Gastroesophageal sphincter (tissue), 3 donors: ENCODE measurements around the gene RNASEH2C.

Source experiments
- POLR2AphosphoS5 ChIP-seq: sonication (generic); formaldehyde crosslinking; IDR thresholded peaks from one replicate; pipeline ENCODE4 v1.6.1; 2017; ENCODE audit warnings: antibody characterized with exemption
- TF ChIP-seq, protein P1 (sequence below), 4 experiments: fragments of 200-600 bp in 2 of 4; fragments of 450-650 bp in 2 of 4; sonication (generic) in 1 of 4; IDR thresholded peaks; one replicate each; pipeline ENCODE4 v1.5.1; 2017 to 2019; ENCODE audit warnings: antibody characterized with exemption in 4 of 4, mild to moderate bottlenecking in 2 of 4, moderate library complexity in 2 of 4

DNA sequence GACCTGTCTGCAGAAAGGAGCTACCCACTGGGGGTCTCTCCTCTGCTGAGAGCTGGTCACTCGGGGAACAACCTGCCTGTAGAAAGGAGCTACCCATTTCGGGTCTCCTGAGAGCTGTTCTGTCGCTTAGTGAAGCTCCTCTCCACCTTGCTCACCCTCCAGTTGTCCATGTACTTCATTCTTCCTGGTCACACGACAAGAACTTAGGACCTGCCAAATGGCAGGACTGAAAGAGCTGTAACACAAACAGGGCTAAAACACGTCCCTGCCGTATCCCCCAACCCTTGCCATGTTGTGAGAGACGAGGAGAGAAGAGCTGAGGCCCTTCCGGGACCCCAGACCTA is 24.1 kb upstream of the RNASEH2C start:
- TF ChIP-seq, protein P1, sequence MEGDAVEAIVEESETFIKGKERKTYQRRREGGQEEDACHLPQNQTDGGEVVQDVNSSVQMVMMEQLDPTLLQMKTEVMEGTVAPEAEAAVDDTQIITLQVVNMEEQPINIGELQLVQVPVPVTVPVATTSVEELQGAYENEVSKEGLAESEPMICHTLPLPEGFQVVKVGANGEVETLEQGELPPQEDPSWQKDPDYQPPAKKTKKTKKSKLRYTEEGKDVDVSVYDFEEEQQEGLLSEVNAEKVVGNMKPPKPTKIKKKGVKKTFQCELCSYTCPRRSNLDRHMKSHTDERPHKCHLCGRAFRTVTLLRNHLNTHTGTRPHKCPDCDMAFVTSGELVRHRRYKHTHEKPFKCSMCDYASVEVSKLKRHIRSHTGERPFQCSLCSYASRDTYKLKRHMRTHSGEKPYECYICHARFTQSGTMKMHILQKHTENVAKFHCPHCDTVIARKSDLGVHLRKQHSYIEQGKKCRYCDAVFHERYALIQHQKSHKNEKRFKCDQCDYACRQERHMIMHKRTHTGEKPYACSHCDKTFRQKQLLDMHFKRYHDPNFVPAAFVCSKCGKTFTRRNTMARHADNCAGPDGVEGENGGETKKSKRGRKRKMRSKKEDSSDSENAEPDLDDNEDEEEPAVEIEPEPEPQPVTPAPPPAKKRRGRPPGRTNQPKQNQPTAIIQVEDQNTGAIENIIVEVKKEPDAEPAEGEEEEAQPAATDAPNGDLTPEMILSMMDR (IDR thresholded peaks at IDR 0.05) = no peak
- TF ChIP-seq POLR2AphosphoS5 = no peak
